Measurements from ENCODE around the gene KIDINS220.

GRCh38 chr2:8800218-8800617 is 37.2 kb downstream of the KIDINS220 start:
- TF ChIP-seq RAD21 (IDR thresholded peaks at IDR 0.05; ENCODE audit: low read depth): no peak
- TF ChIP-seq EZH2 (IDR thresholded peaks at IDR 0.05): no peak
- no peak for TF ChIP-seq REST (IDR thresholded peaks at IDR 0.05; ENCODE audit: low read depth)
- no peak for TF ChIP-seq POLR2A (IDR thresholded peaks at IDR 0.05; ENCODE audit: borderline replicate concordance, extremely low read depth, insufficient read depth, insufficient read length)
- no peak for TF ChIP-seq ZNF274 (IDR thresholded peaks at IDR 0.05; ENCODE audit: low read depth, low read length)
- no peak for TF ChIP-seq CEBPB (IDR thresholded peaks at IDR 0.05; ENCODE audit: low read depth)
